ENCODE data around the gene GNAL. TPM values are rescaled to one million over a fixed set of nuclear protein-coding genes. Genes with fewer than 3 reads are reported as not detected.
A peak's percentile ranks its signal among the peaks of the same experiment; 100 is the strongest.

GNAL gene
- total RNA-seq, 4 donors from 2014 or later, result 13.5 to 24.6 (median 19.9) TPM

DNA sequence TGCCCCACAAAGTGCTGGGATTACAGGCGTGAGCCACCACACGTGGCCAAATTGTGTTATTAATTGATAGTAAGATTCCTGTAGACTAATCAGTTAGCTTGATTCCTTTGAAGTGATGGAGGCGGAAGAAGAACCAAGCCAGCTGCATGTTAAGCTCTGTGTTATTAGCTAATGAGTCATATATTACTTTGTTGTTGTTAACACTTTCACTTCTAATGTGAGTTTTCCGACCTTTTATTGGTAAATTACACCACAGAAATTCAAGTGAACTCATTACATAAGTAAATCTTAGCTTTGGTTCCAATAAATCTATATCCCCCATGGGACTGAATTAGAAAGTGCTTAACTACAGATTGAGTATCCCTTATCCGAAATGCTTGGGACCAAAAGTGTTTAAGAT is 182.4 kb downstream of the GNAL start:
- Histone ChIP-seq H3K27me3 (no peaks in the 10 kb centered on the region), H3K4me1 (no peaks in the 10 kb centered on the region), H3K4me3 (no peak overlapping the region), H3K9me3 (no peaks in the 10 kb centered on the region), H3K27ac (no peak overlapping the region), H3K36me3 (peaks cover 0 to 52% of the 10 kb centered on the region in 2 donors)
- no peak for ATAC-seq
- WGBS, 2 donors (ENCODE audit: low coverage in 1 of 2), result 67 to 69% methylated on average over 3 to 4 of the region's 5 CpGs
- no peak for TF ChIP-seq POLR2AphosphoS5 (IDR thresholded peaks at IDR 0.05)

DNA sequence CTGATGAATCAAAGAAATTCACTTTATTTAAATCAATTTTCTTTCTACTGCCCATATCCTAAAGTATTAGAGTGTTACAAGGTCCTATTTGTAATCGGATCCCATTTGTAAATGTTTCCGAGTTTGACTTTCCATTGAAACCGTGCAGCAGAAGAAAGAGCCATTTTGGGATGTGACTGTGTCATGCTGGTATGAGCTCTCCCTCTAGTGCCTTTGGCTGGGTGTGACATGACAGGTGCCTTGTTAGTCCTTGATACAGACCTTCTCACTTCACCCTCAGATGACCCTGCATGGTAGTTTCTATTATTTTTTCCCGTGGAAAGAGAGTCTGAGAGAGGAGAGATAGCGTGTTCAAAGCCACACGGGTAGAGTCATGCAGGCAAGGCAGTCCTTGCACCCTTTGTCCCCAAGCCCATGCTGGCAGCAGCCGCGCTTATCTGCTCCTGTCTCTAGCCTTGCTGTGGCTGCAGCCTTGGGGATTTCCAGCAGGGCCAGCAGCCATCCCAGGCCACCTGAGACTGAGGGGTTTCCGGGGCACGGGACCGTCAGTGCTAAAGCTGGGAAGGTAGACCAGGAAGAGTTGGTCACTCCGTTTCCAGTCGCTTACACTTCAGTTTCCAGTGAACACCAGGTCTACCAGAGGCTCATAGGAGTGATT is 183.5 kb downstream of the GNAL start:
- WGBS, 2 donors (ENCODE audit: low coverage in 1 of 2), result 42 to 60% methylated on average over 3 to 8 of the region's 13 CpGs
- Histone ChIP-seq H3K27me3 (no peaks in the 10 kb centered on the region), H3K4me1 (no peaks in the 10 kb centered on the region), H3K9me3 (no peaks in the 10 kb centered on the region), H3K36me3 (peaks cover 0 to 63% of the 10 kb centered on the region in 2 donors), H3K27ac (no peak overlapping the region), H3K4me3 (no peak overlapping the region)
- TF ChIP-seq EP300 (IDR thresholded peaks at IDR 0.05) (no peak), POLR2A (IDR thresholded peaks at IDR 0.05) (no peak), POLR2AphosphoS5 (IDR thresholded peaks at IDR 0.05) (no peak)
- TF ChIP-seq, protein P1, sequence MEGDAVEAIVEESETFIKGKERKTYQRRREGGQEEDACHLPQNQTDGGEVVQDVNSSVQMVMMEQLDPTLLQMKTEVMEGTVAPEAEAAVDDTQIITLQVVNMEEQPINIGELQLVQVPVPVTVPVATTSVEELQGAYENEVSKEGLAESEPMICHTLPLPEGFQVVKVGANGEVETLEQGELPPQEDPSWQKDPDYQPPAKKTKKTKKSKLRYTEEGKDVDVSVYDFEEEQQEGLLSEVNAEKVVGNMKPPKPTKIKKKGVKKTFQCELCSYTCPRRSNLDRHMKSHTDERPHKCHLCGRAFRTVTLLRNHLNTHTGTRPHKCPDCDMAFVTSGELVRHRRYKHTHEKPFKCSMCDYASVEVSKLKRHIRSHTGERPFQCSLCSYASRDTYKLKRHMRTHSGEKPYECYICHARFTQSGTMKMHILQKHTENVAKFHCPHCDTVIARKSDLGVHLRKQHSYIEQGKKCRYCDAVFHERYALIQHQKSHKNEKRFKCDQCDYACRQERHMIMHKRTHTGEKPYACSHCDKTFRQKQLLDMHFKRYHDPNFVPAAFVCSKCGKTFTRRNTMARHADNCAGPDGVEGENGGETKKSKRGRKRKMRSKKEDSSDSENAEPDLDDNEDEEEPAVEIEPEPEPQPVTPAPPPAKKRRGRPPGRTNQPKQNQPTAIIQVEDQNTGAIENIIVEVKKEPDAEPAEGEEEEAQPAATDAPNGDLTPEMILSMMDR (IDR thresholded peaks at IDR 0.05), result peak in 3 of 4 experiments; percentile 29 to 33 (median 29)
- no peak for ATAC-seq

DNA sequence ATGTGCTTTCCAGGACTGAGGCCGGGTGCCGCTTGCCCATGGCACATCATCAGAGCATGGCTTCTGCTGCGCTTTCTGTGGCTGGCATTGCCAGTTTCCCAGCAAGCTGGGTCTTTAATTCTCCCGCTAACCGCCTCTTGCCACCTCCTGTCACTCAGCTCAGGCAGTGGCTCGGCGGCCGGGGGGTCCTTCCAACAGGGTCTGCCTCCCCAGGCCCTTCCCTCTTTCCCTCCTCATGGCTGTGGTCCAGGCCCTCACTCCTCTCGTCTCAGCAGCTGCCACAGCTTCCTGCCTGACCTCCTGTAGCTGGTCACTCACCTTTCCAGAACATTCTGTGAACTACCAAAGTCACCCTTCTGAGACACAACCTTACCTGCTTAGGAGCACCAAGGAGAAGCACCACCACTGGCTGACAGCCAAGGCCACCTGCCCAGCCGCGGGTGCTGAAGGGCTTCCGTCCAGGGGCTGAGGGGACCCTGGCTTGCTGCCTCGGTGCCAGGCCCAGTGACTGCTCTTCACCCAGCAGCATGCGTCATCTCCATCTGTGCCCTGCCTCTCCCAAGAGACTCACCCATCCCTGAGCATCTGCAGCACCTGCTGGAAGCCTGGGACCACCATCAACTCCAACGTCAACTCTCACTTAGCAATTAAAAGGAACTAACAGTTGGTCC is 184.7 kb downstream of the GNAL start:
- Histone ChIP-seq H3K4me3 (no peak overlapping the region), H3K27ac (no peak overlapping the region), H3K36me3 (peaks cover 0 to 65% of the 10 kb centered on the region in 2 donors), H3K27me3 (no peaks in the 10 kb centered on the region), H3K4me1 (no peaks in the 10 kb centered on the region), H3K9me3 (no peaks in the 10 kb centered on the region)
- ATAC-seq, result no peak
- WGBS, 2 donors (ENCODE audit: low coverage in 1 of 2), result 93 to 100% methylated on average over 2 to 7 of the region's 15 CpGs
- no peak for TF ChIP-seq POLR2AphosphoS5 (IDR thresholded peaks at IDR 0.05)

DNA sequence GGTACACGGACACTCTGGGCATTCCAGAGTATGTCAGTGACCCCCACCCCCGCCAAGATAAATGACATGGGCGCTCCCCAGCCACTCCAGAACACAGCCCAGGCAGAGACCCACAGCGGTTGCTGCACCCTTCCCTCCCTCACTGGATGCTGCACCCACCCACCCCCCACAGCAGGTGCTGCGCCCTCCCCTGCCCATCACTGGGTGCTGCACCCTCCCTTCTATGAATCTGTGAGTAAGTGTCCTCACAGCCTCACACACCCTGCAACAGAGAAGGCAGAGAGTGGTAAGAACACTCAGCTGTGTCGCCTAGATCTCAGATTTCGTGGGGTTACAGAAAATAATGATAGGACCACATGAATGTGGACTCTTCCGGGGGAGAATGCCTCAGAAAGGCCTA is 185.6 kb downstream of the GNAL start:
- Histone ChIP-seq H3K4me1 (no peaks in the 10 kb centered on the region), H3K27ac (no peak overlapping the region), H3K9me3 (no peaks in the 10 kb centered on the region), H3K4me3 (no peak overlapping the region), H3K27me3 (no peaks in the 10 kb centered on the region), H3K36me3 (peaks cover 0 to 63% of the 10 kb centered on the region in 2 donors)
- 85 to 100% methylated on average over 1 to 7 of the region's 8 CpGs for WGBS, 2 donors (ENCODE audit: low coverage in 1 of 2)
- TF ChIP-seq, protein P1 (IDR thresholded peaks at IDR 0.05), result no peak
- TF ChIP-seq POLR2AphosphoS5 (IDR thresholded peaks at IDR 0.05) (no peak), EP300 (IDR thresholded peaks at IDR 0.05) (no peak), POLR2A (IDR thresholded peaks at IDR 0.05) (no peak)
- ATAC-seq, result peak; percentile 13

DNA sequence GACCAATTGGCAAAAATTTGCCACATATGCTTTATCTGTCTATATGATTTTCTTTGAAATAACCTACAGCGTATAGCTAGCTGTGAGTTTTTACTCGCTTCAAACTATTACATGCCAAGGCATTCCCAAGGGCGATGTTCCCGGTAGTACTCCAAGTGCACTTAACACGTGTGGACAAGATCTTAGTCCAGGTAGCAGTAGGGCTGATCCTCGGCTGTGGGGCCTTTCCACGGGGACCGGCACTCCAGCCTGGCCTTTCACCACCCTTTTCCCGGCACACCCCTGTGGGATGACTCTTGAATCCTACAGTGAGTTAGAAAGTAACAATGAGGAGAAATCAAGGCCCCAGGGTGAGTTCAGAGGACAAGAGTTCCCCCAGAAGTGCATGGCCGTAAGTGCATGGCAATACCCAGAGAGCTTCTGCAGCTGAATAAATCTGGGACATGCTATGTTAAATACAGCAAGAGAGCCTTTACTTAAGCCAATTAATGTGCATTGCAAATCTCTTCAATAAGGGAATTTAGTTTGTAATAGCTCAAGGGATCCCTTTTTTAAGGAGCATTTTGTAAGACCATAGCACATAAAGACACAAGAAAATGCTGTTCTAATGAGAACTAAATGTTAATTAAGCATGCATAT is 188.6 kb downstream of the GNAL start:
- TF ChIP-seq EP300 (IDR thresholded peaks at IDR 0.05) (no peak), POLR2AphosphoS5 (IDR thresholded peaks at IDR 0.05) (no peak), POLR2A (IDR thresholded peaks at IDR 0.05) (no peak)
- TF ChIP-seq, protein P1 (IDR thresholded peaks at IDR 0.05), result no peak
- H3K27ac ChIP-seq, result no peak overlapping the region
- no peak for ATAC-seq
- H3K4me3 ChIP-seq, result no peak overlapping the region
- no peaks in the 10 kb centered on the region for H3K9me3 ChIP-seq
- H3K27me3 ChIP-seq, result no peaks in the 10 kb centered on the region
- no peaks in the 10 kb centered on the region for H3K4me1 ChIP-seq
- peaks cover 0 to 81% of the 10 kb centered on the region in 2 donors for H3K36me3 ChIP-seq
- WGBS, 2 donors (ENCODE audit: low coverage in 1 of 2), result 77 to 96% methylated on average over 3 to 9 of the region's 10 CpGs
